Body of pancreas (tissue), 4 donors: Measurements from ENCODE around the gene HACD2. TPM values are rescaled to one million over a fixed set of nuclear protein-coding genes. Genes with fewer than 3 reads are reported as not detected.

Experiments used
- ATAC-seq: fragments of 150-250 bp; one replicate; pipeline ENCODE4 v1.9.1; 2016
- DNase-seq, 4 donors: peaks; one replicate each; pipeline ENCODE4 v3.0.0-alpha.2; 2019
- H3K27ac ChIP-seq, 4 donors: fragments of 200-600 bp; sonication (generic); 1 replicate in 3 of 4; 2 replicates in 1 of 4; pipeline versions ENCODE4 v1.5.1 to v1.6.1; 2016 to 2019; ENCODE audit warnings: mild to moderate bottlenecking in 1 of 4, mixed read lengths in 1 of 4, moderate library complexity in 1 of 4
- H3K27me3 ChIP-seq, 2 donors: fragments of 200-600 bp; sonication (generic); one replicate each; pipeline ENCODE4 v1.6.0; 2016; ENCODE audit warnings: mild to moderate bottlenecking in 1 of 2
- H3K36me3 ChIP-seq, 2 donors: fragments of 200-600 bp; sonication (generic); replicated peaks in 1 of 2; 2 replicates each; pipeline ENCODE4 v1.5.1; 2016; ENCODE audit warnings: low read depth in 2 of 2; ENCODE audit not compliant: insufficient read depth in 1 of 2
- H3K4me1 ChIP-seq: fragments of 200-600 bp; sonication (generic); one replicate; pipeline ENCODE4 v1.6.0; 2016
- H3K4me3 ChIP-seq, 2 donors: fragments of 200-600 bp; sonication (generic); 1 replicate in 1 of 2; 2 replicates in 1 of 2; pipeline ENCODE4 v1.5.1; 2016 to 2019
- H3K9me3 ChIP-seq, 3 donors: fragments of 200-600 bp; sonication (generic); 1 replicate in 2 of 3; 2 replicates in 1 of 3; pipeline ENCODE4 v1.5.1; 2016
- CTCF ChIP-seq, 7 experiments: fragments of 450-650 bp in 4 of 7; fragments of 200-600 bp in 3 of 7; sonication (generic) in 3 of 7; IDR thresholded peaks; one replicate each; pipeline ENCODE4 v1.5.1; 2016 to 2019; ENCODE audit warnings: antibody characterized with exemption in 7 of 7
- POLR2A ChIP-seq, 3 donors: fragments of 450-650 bp; IDR thresholded peaks; one replicate each; pipeline ENCODE4 v1.6.1; 2016; ENCODE audit warnings: antibody characterized with exemption in 3 of 3, mild to moderate bottlenecking in 2 of 3
- WGBS, 2 donors: methylation state at CpG; one replicate each; pipeline ENCODE4 v1.1.5; 2017; 5-methylcytosine and 5-hydroxymethylcytosine counted together
- intact Hi-C: fragments of 100-400 bp; cut with DNase I; formaldehyde crosslinking; loops from one replicate; pipeline ENCODE4 v1.15.1; 2023
- total RNA-seq, 2 donors: library from RNA; depleted of rRNA; stranded (reverse); fragments of >200 nt; gene quantifications; one replicate each; pipeline ENCODE4 v1.1.0, GENCODE V29; 2016

Gene HACD2
- total RNA-seq, 2 donors from 2014 or later = 13.2 to 16.3 TPM

DNA sequence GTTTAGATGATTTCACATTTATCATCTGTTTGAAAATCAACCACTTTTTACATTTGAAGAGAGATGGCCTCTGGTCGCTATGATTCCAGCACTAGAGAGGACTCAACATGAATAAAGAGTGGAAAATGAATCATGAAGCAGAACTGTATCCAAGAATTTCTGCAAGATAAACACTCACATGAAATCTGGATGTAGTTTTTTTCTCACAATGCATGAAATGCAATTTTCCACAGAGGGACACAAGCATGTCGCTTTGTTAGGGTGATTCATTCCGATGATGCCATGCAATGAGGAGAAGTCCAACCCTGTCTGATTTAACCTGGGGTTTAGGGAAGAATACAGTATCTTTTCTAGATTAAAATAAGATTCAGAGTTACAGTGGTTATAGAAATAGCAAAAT, 85.5 kb downstream of the HACD2 start:
- DNase-seq (no peak), ATAC-seq (no peak)
- H3K27ac ChIP-seq = no peak overlapping the region
- H3K27me3 ChIP-seq = no peaks in the 10 kb centered on the region
- no peak overlapping the region for H3K4me3 ChIP-seq
- 94% methylated on average over 3 of the region's 3 CpGs for WGBS, 2 donors
- intact Hi-C loops = no loop called here
- TF ChIP-seq POLR2A (IDR thresholded peaks at IDR 0.05) (no peak), CTCF (IDR thresholded peaks at IDR 0.05) (no peak)
- H3K36me3 ChIP-seq = peaks cover 0 to 7% of the 10 kb centered on the region in 2 donors
- no peaks in the 10 kb centered on the region for H3K9me3 ChIP-seq
- H3K4me1 ChIP-seq = no peaks in the 10 kb centered on the region

DNA sequence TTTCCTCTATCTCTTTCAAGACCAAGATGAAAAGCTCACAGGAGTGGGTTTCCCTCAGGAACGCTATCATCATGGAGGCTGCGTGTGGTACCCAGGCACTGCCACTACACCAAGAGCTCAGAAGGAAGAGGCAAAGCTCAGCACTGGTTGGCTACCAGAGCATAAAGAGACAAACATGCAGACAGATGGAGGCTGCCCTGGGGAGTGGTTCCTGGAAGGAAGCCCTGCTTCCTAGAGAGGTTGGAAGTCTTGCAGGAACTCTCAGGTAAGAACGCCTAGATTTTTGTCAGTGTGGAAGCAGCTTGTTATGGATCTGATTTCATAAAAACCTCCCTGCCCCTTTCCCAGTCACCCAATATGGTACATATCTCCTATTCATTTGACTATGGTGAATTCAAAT, 86.1 kb downstream of the HACD2 start:
- no peak for ATAC-seq
- peaks cover 0 to 7% of the 10 kb centered on the region in 2 donors for H3K36me3 ChIP-seq
- H3K27ac ChIP-seq = no peak overlapping the region
- no peak overlapping the region for H3K4me3 ChIP-seq
- H3K27me3 ChIP-seq = no peaks in the 10 kb centered on the region
- H3K9me3 ChIP-seq = no peaks in the 10 kb centered on the region
- intact Hi-C loops = no loop called here
- no peak for DNase-seq
- no peak for TF ChIP-seq POLR2A (IDR thresholded peaks at IDR 0.05)
- no peak for TF ChIP-seq CTCF (IDR thresholded peaks at IDR 0.05)
- no peaks in the 10 kb centered on the region for H3K4me1 ChIP-seq
- WGBS, 2 donors = 97 to 98% methylated on average over 3 of the region's 3 CpGs

DNA sequence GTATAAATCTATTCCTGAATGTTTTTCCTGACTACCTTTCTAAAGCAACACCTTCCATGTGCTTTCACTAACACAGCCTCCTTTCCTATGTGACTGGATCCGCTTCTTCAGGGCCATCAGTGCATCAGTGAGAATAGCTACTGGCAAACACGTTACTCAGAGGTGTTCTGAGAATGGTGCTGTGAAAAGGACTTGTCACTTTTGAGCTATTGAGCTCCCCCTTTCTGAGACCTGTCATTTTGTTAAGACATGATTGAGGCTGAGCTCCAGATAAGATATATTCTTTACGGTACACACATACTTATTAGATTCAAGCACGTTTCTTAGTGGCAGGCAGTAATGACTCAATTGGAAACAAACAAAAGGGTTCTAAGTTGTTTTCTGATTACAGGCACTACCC, 90.9 kb downstream of the HACD2 start:
- no peak overlapping the region for H3K4me3 ChIP-seq
- H3K27me3 ChIP-seq = no peaks in the 10 kb centered on the region
- intact Hi-C loops = loop anchor here (5.0 kb wide), 1 partner anchor 167 kb away; no protein-coding TSS in a partner anchor
- WGBS, 2 donors = 73 to 76% methylated on average over 4 of the region's 4 CpGs
- no peaks in the 10 kb centered on the region for H3K9me3 ChIP-seq
- TF ChIP-seq POLR2A (IDR thresholded peaks at IDR 0.05) (no peak), CTCF (IDR thresholded peaks at IDR 0.05) (no peak)
- peaks cover 0 to 8% of the 10 kb centered on the region in 2 donors for H3K36me3 ChIP-seq
- DNase-seq (no peak), ATAC-seq (no peak)
- H3K27ac ChIP-seq = no peak overlapping the region
- H3K4me1 ChIP-seq = no peaks in the 10 kb centered on the region

GRCh38 chr3:123491966-123492587, 92.8 kb downstream of the HACD2 start:
- no peaks in the 10 kb centered on the region for H3K9me3 ChIP-seq
- TF ChIP-seq CTCF (IDR thresholded peaks at IDR 0.05) = no peak
- no peak for TF ChIP-seq POLR2A (IDR thresholded peaks at IDR 0.05)
- H3K4me3 ChIP-seq = no peak overlapping the region
- no peak overlapping the region for H3K27ac ChIP-seq
- DNase-seq = no peak
- 66 to 83% methylated on average over 4 of the region's 4 CpGs for WGBS, 2 donors
- no peaks in the 10 kb centered on the region for H3K4me1 ChIP-seq
- peaks cover 0 to 3% of the 10 kb centered on the region in 2 donors for H3K36me3 ChIP-seq
- no peaks in the 10 kb centered on the region for H3K27me3 ChIP-seq
- intact Hi-C loops = loop anchor here (5.0 kb wide), 1 partner anchor 165 kb away; no protein-coding TSS in a partner anchor
- ATAC-seq = no peak
